HFFc6 (cell line): ENCODE data around the gene PIK3C2G. TPM values are rescaled to one million over a fixed set of nuclear protein-coding genes. Genes with fewer than 3 reads are reported as not detected.

Experiments used
- DNase-seq: peaks from one replicate; pipeline ENCODE4 v3.0.0-alpha.2; 2018
- H3K27ac Mint-ChIP-seq: 2 replicates; pipeline ENCODE4 v1.8.0; 2020; ENCODE audit warnings: mild to moderate bottlenecking, mixed read lengths
- H3K27me3 Mint-ChIP-seq: 2 replicates; pipeline ENCODE4 v1.8.0; 2021; ENCODE audit warnings: mild to moderate bottlenecking, moderate library complexity, mixed read lengths; ENCODE audit not compliant: insufficient read depth
- H3K36me3 Mint-ChIP-seq: 2 replicates; pipeline ENCODE4 v1.8.0; 2021; ENCODE audit warnings: low read depth, mixed read lengths
- H3K4me1 Mint-ChIP-seq: 2 replicates; pipeline ENCODE4 v1.8.0; 2020; ENCODE audit warnings: low read depth, mixed read lengths
- H3K4me3 Mint-ChIP-seq: 2 replicates; pipeline ENCODE4 v1.8.0; 2020; ENCODE audit warnings: mild to moderate bottlenecking, moderate library complexity, mixed read lengths
- H3K9me3 Mint-ChIP-seq: 2 replicates; pipeline ENCODE4 v1.8.0; 2020; ENCODE audit warnings: mild to moderate bottlenecking, mixed read lengths
- CTCF ChIP-seq: fragments of 200-600 bp; sonication (generic); IDR thresholded peaks from 2 replicates; pipeline ENCODE4 v1.5.0; 2021; ENCODE audit warnings: antibody characterized with exemption, mild to moderate bottlenecking
- long read RNA-seq: library from polyadenylated mRNA; unstranded; transcript quantifications from one replicate; pipeline ENCODE4 v2.0.0, GENCODE V29; 2019
- total RNA-seq, 6 experiments: library from RNA; stranded (reverse); fragmentation: NEBNext Ultra II Directional; extraction: Animal tissue kit (Norgen Biotek cat#: 25700); gene quantifications; 2 replicates in 1 of 6; 3 replicates in 5 of 6; pipeline ENCODE4 v1.2.3, GENCODE V29; 2021

The PIK3C2G gene
- total RNA-seq, result not detected
- long read RNA-seq, result 0 reads

GRCh38 chr12:18261273-18261672 lies at the start of gene PIK3C2G:
Gene PIK3C2G, plus strand, starts transcription at chr12:18261518. Its CDS starts 20,564 bp downstream, at chr12:18282082.
- Mint-ChIP-seq H3K36me3 (no peaks in the 10 kb centered on the region), H3K4me3 (no peak within 1 kb of the TSS), H3K27me3 (no peaks in the 10 kb centered on the region; the same call in 1 of the 2 replicates), H3K4me1 (no peaks in the 10 kb centered on the region), H3K9me3 (no peaks in the 10 kb centered on the region), H3K27ac (no peak within 1 kb of the TSS)
- DNase-seq, result no peak
- no peak for TF ChIP-seq CTCF

GRCh38 chr12:18217966-18218365 lies 43.4 kb upstream of the PIK3C2G start:
- no peak overlapping the region for H3K27ac Mint-ChIP-seq
- H3K27me3 Mint-ChIP-seq, result no peaks in the 10 kb centered on the region; the same call in 1 of the 2 replicates
- no peak overlapping the region for H3K4me3 Mint-ChIP-seq
- no peaks in the 10 kb centered on the region for H3K36me3 Mint-ChIP-seq
- no peaks in the 10 kb centered on the region; the same call in 1 of the 2 replicates for H3K4me1 Mint-ChIP-seq
- no peak for DNase-seq
- TF ChIP-seq CTCF, result no peak
- H3K9me3 Mint-ChIP-seq, result no peaks in the 10 kb centered on the region

DNA sequence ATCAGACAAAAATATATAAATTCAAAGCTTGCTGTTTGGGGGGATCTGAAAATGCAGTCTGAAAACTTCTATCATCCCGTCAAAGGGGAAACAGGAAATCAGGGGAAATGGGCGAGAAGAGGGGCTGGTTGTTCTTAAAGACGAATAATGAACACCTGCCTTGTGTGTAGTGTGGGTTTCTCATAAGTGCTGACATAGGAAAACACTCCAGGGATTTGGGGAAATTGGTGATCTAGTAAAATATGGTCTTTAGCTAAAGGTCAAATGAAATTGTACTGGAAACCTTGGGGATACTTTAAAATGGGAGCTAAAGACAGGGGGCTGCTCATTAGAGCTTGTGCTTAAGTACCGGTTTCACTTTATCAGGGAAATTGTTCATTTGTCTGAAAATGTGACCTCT lies 39.6 kb upstream of the PIK3C2G start:
- no peaks in the 10 kb centered on the region for H3K36me3 Mint-ChIP-seq

DNA sequence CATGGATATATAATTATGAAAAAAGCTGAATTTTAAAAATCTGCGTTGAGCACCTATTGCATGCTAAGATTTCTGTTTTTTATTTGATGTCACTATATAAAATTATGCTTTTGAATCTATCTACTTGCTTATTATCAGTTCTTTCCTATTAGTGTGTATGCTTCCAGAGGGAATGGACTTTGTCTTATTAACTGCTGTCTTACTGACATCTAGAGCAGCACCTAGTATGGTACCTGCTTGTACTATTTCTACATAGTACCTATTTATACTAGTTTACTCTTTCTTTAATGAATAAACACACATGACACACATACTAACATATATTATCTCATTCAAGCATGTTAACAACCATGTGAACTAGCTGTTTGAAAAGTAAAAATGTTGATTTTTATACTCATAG lies 38.6 kb upstream of the PIK3C2G start:
- DNase-seq, result no peak
- Mint-ChIP-seq H3K36me3 (no peaks in the 10 kb centered on the region), H3K27ac (no peak overlapping the region), H3K9me3 (no peaks in the 10 kb centered on the region), H3K27me3 (no peaks in the 10 kb centered on the region; the same call in 1 of the 2 replicates), H3K4me3 (no peak overlapping the region), H3K4me1 (no peaks in the 10 kb centered on the region; the same call in 1 of the 2 replicates)
- TF ChIP-seq CTCF, result no peak

More for the DNA sequence above, 39.6 kb upstream of the PIK3C2G start:
- Mint-ChIP-seq H3K4me1 (no peaks in the 10 kb centered on the region; the same call in 1 of the 2 replicates), H3K27ac (no peak overlapping the region), H3K4me3 (no peak overlapping the region), H3K27me3 (no peaks in the 10 kb centered on the region; the same call in 1 of the 2 replicates), H3K9me3 (no peaks in the 10 kb centered on the region)
- TF ChIP-seq CTCF, result no peak
- DNase-seq, result no peak

DNA sequence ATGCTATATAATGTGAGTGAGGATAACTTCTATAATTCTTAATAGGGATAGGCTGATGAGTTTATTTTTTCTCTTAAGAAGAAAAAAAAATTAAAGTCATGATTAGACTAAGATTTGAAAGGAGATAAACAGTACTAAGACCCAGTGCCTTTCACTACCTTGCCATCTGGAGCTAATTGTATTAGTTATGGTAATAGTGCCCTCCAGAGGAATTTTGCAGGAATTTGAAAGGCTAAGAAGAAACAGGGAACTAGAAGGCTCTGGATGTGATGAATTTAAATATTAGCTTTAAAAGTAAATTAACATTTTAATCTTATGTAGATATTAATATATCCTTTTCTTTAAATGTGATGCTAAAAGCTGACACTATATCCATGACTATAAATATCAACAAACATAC lies 36.6 kb upstream of the PIK3C2G start:
- H3K4me3 Mint-ChIP-seq, result no peak overlapping the region
- peak; percentile 3 for DNase-seq
- H3K27ac Mint-ChIP-seq, result no peak overlapping the region
- no peaks in the 10 kb centered on the region for H3K27me3 Mint-ChIP-seq
- H3K9me3 Mint-ChIP-seq, result no peaks in the 10 kb centered on the region
- peak; percentile 63; the same call in 1 of the 2 replicates for TF ChIP-seq CTCF
- H3K36me3 Mint-ChIP-seq, result no peaks in the 10 kb centered on the region
- no peaks in the 10 kb centered on the region for H3K4me1 Mint-ChIP-seq
